ENCODE data around the gene COL6A6.

GRCh38 chr3:130488288-130488687 is 28.7 kb upstream of the COL6A6 start:
- no peak for TF ChIP-seq CTCF (IDR thresholded peaks at IDR 0.05; ENCODE audit: low read depth, low read length, poor library complexity, severe bottlenecking)
- no peak for TF ChIP-seq EZH2phosphoT487 (IDR thresholded peaks at IDR 0.05; ENCODE audit: borderline replicate concordance, low read length)

Measured in DOHH2 (cell line).